OCI-LY7 (cell line): ENCODE results near the gene TTLL5.

ENCODE experiments used
- CTCF ChIP-seq: fragments of 200-600 bp; sonication (generic); conservative IDR thresholded peaks from 2 replicates; pipeline ENCODE4 v1.5.1; 2014; ENCODE audit warnings: mild to moderate bottlenecking, antibody characterized with exemption, low read length, moderate library complexity, mixed read lengths
- EZH2phosphoT487 ChIP-seq: fragments of 200-600 bp; sonication (generic); IDR thresholded peaks from 2 replicates; pipeline ENCODE4 v1.6.1; 2018; ENCODE audit warnings: low read depth, borderline replicate concordance, mild to moderate bottlenecking, mixed run types, antibody characterized with exemption, low read length, moderate library complexity, mixed read lengths

DNA sequence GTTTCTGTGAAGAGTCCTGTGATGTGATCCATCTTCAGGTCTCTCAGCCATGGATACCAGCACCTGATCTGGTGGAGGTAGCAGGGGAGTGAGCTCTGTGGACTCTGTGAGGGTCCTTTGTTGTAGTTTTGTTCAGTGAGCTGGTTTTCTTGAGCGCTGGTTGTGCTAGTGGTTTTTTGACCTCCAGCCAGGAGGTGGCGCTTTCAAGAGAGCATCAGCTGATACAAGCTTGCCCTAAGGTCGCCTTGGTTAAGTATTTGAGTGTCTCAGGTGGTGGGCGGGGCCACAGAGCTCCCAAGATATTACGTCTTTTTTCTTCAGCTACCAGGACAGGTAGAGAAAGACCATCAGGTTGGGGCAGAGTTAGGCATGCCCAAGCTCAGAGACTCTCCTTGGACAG, 139.7 kb downstream of the TTLL5 start:
- peak; percentile 60 for TF ChIP-seq CTCF
- no peak for TF ChIP-seq EZH2phosphoT487
